Lung (tissue), 12 donors: ENCODE results near the gene MRGPRF. TPM values are rescaled to one million over a fixed set of nuclear protein-coding genes. Genes with fewer than 3 reads are reported as not detected.

Experiments used
- ATAC-seq: fragments of 200-7000 bp; cut with Tn5 transposase; one replicate; pipeline ENCODE4 v1.9.1; 2020; ENCODE audit warnings: moderate number of reproducible peaks; ENCODE audit not compliant: insufficient read depth, low FRiP score
- DNase-seq, 3 donors: peaks; one replicate each; pipeline ENCODE4 v3.0.0-alpha.2; 2013 to 2017
- H3K27ac ChIP-seq, 2 donors: one replicate each; pipeline ENCODE4 v1.5.1; 2013; ENCODE audit warnings: mild to moderate bottlenecking in 2 of 2, moderate library complexity in 2 of 2, control low read depth in 1 of 2, inconsistent platforms in 1 of 2, low read depth in 1 of 2, low read length in 1 of 2
- H3K27me3 ChIP-seq, 3 donors: one replicate each; pipeline ENCODE4 v1.5.1; 2013; ENCODE audit warnings: low read length in 2 of 3; ENCODE audit not compliant: control insufficient read depth in 3 of 3, insufficient read depth in 3 of 3
- H3K36me3 ChIP-seq, 4 donors: one replicate each; pipeline ENCODE4 v1.5.1; 2013; ENCODE audit warnings: low read length in 4 of 4, mild to moderate bottlenecking in 1 of 4, moderate library complexity in 1 of 4; ENCODE audit not compliant: control insufficient read depth in 4 of 4, insufficient read depth in 4 of 4
- H3K4me1 ChIP-seq, 5 donors: one replicate each; pipeline ENCODE4 v1.5.1; 2013; ENCODE audit warnings: low read length in 5 of 5, mild to moderate bottlenecking in 2 of 5, moderate library complexity in 1 of 5; ENCODE audit not compliant: control insufficient read depth in 5 of 5, insufficient read depth in 5 of 5
- H3K4me3 ChIP-seq: one replicate; pipeline ENCODE4 v1.5.1; 2013; ENCODE audit warnings: mild to moderate bottlenecking, control low read depth, moderate library complexity
- H3K9ac ChIP-seq, 2 donors: one replicate each; pipeline ENCODE4 v1.5.1; 2013; ENCODE audit warnings: low read length in 2 of 2, control low read depth in 1 of 2; ENCODE audit not compliant: insufficient read depth in 1 of 2
- H3K9me3 ChIP-seq, 4 donors: one replicate each; pipeline ENCODE4 v1.5.1; 2013; ENCODE audit warnings: low read length in 3 of 4, mild to moderate bottlenecking in 1 of 4, moderate library complexity in 1 of 4; ENCODE audit not compliant: control insufficient read depth in 4 of 4, insufficient read depth in 3 of 4
- CTCF ChIP-seq: IDR thresholded peaks from 2 replicates; pipeline ENCODE4 v1.5.1; 2012; ENCODE audit warnings: mild to moderate bottlenecking; ENCODE audit errors: control extremely low read depth, extremely low read depth
- WGBS, 2 donors: extraction: QIAGEN DNeasy Blood & Tissue Kit; methylation state at CpG; one replicate each; pipeline ENCODE4 v1.1.7; 2013; 5-methylcytosine and 5-hydroxymethylcytosine counted together
- polyA plus RNA-seq, 2 donors: library from polyadenylated mRNA; stranded (reverse); fragments of 200-250 nt; gene quantifications; one replicate each; pipeline ENCODE4 v1.2.1, GENCODE V29; 2013
- total RNA-seq, 2 donors: library from RNA; depleted of rRNA in 1 of 2; stranded (reverse); fragments of >200 nt in 1 of 2; gene quantifications; one replicate each; pipeline ENCODE4 v1.2.1, GENCODE V29; 2014 to 2021
- donor health status: control.
- donor health status: control.
- donor health status: Bipolar disorder and iron deficiency.
- donor health status: healthy.
- donor health status: DM: yes; HTN: yes; CAD: no.

Gene MRGPRF
- total and polyA plus RNA-seq, 4 donors = 9.2 to 16.8 (median 12.2) TPM

- Histone ChIP-seq H3K27me3 (no peaks in the 10 kb centered on the region), H3K4me1 (peaks cover 0 to 4% (median 0%) of the 10 kb centered on the region in 5 donors), H3K36me3 (peaks cover 2 to 52% (median 9%) of the 10 kb centered on the region in 4 donors), H3K4me3 (no peak overlapping the region), H3K9ac (no peak overlapping the region), H3K27ac (no peak overlapping the region), H3K9me3 (no peaks in the 10 kb centered on the region)
- no peak for DNase-seq
- 90% methylated on average over 25 of the region's 25 CpGs for WGBS, 2 donors
- no peak for ATAC-seq
- no peak for TF ChIP-seq CTCF
These were observed 48.0 kb upstream of the MRGPRF start for GRCh38 chr11:69060806-69061712.

GRCh38 chr11:69059985-69060384 is 46.9 kb upstream of the MRGPRF start:
- Histone ChIP-seq H3K27ac (no peak overlapping the region), H3K9ac (no peak overlapping the region), H3K36me3 (peaks cover 2 to 47% (median 7%) of the 10 kb centered on the region in 4 donors), H3K4me3 (no peak overlapping the region), H3K4me1 (peaks cover 0 to 3% (median 0%) of the 10 kb centered on the region in 5 donors), H3K27me3 (no peaks in the 10 kb centered on the region), H3K9me3 (no peaks in the 10 kb centered on the region)
- no peak for TF ChIP-seq CTCF
- DNase-seq (no peak), ATAC-seq (no peak)
- WGBS, 2 donors = 87% methylated on average over 12 of the region's 12 CpGs

- Histone ChIP-seq H3K36me3 (peaks cover 2 to 51% (median 6%) of the 10 kb centered on the region in 4 donors), H3K4me1 (no peaks in the 10 kb centered on the region), H3K9me3 (no peaks in the 10 kb centered on the region), H3K27me3 (no peaks in the 10 kb centered on the region), H3K4me3 (no peak overlapping the region), H3K27ac (no peak overlapping the region), H3K9ac (no peak overlapping the region)
- DNase-seq (no peak), ATAC-seq (no peak)
- no peak for TF ChIP-seq CTCF
- WGBS, 2 donors = 96 to 99% methylated on average over 7 of the region's 7 CpGs
These were observed 46.4 kb upstream of the MRGPRF start for GRCh38 chr11:69059429-69059828.
